Activated naive CD4-positive, alpha-beta T cell treated with anti-CD3 and anti-CD28 coated beads for 36 hours (primary cell): ENCODE results near the gene C21orf58. TPM values are rescaled to one million over a fixed set of nuclear protein-coding genes. Genes with fewer than 3 reads are reported as not detected.
A peak's percentile ranks its signal among the peaks of the same experiment; 100 is the strongest.

Experiments
- CTCF ChIA-PET: fragments of 350-600 bp; sonication (Branson Sonifier 250); formaldehyde crosslinking; loops from one replicate; lab custom pipeline; 2021; ENCODE audit warnings: antibody characterized with exemption; lab: Charles Lee
- DNase-seq: peaks from one replicate; pipeline ENCODE4 v3.0.0-alpha.2; 2020
- H3K27ac Mint-ChIP-seq: one replicate; pipeline ENCODE4 v1.8.0; 2021; ENCODE audit warnings: mild to moderate bottlenecking, mixed read lengths
- H3K27me3 Mint-ChIP-seq: one replicate; pipeline ENCODE4 v1.8.0; 2021; ENCODE audit warnings: low read depth, mixed read lengths
- H3K36me3 Mint-ChIP-seq: one replicate; pipeline ENCODE4 v1.8.0; 2021; ENCODE audit warnings: low read depth, mixed read lengths
- H3K4me1 Mint-ChIP-seq: one replicate; pipeline ENCODE4 v1.8.0; 2021; ENCODE audit warnings: low read depth, mixed read lengths
- H3K4me3 Mint-ChIP-seq: one replicate; pipeline ENCODE4 v1.8.0; 2021; ENCODE audit warnings: mild to moderate bottlenecking, moderate library complexity, mixed read lengths
- H3K9me3 Mint-ChIP-seq: one replicate; pipeline ENCODE4 v1.8.0; 2021; ENCODE audit warnings: mixed read lengths
- intact Hi-C: fragments of 100-400 bp; cut with micrococcal nuclease; formaldehyde crosslinking; loops from one replicate; pipeline ENCODE4 v1.15.1; 2023
- total RNA-seq, 2 experiments: library from RNA; stranded (reverse); gene quantifications; one replicate each; pipeline ENCODE4 v1.2.3, GENCODE V29; 2021

The C21orf58 gene
- total RNA-seq, 2 experiments from 2014 or later = 23.9 to 24.2 TPM

DNA sequence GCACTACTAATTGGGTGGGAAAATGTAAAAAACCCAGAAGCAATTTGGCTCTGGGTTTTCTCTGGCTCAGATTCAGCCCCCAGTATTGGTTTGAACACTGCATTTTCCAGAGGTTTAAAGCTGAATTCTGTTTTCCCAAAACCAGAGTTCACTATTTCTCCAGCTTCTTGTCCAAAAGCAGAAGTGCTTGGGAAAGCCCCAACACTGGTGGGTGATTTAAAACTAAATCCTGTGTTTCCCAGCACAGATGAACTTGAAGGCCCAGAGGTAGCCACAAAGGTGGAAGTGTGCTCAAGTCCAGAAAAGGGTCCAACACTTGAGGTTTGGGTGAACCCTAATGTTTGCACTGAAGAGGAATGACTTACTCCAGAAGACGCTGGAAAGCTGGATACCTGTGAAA, 38.9 kb downstream of the C21orf58 start:
- Mint-ChIP-seq H3K4me3 (peak overlapping the region; percentile 98), H3K4me1 (peaks cover 56% of the 10 kb centered on the region), H3K36me3 (peaks cover 27% of the 10 kb centered on the region), H3K27ac (peak overlapping the region; percentile 73), H3K27me3 (no peaks in the 10 kb centered on the region), H3K9me3 (no peaks in the 10 kb centered on the region)
- CTCF ChIA-PET = interaction anchor here (0.6 to 1.1 kb wide), 3 partner anchors 9 to 141 kb away, joined by 3 read pairs; no protein-coding TSS in a partner anchor
- no peak for DNase-seq
- intact Hi-C loops = loop anchor here (1.0 to 5.0 kb wide), 2 partner anchors 137 to 312 kb away; no protein-coding TSS in a partner anchor

DNA sequence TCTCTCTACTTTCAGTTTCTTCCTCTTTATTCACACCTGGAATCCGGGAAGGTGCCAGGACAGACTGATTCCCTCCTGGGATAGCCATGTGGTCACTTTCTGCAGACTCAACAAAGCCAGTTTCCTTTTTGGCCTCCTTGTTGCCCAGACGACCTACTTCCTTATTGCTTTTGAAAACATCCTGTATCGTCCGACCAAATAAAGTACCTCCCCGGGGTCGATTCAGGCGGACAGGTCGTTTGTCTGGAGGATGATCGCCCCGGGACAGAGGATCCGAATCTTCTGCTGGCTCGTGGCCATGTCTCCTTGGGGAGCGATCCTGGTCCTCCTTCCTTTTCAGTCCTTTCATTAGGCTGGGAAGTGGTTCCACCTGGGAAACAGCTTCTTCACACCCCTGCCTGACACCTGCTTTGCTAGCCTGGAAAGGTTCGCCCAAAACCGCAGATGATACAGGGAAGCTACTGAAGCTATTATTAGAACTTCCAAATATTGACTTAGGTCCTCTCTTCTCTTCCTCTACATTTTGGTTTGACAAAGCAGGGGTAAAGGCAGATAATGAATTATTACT, 39.5 kb downstream of the C21orf58 start:
- H3K27ac Mint-ChIP-seq = no peak overlapping the region
- H3K4me3 Mint-ChIP-seq = peak overlapping the region; percentile 66
- peaks cover 54% of the 10 kb centered on the region for H3K4me1 Mint-ChIP-seq
- CTCF ChIA-PET = interaction anchor here (0.6 to 1.3 kb wide), 2 partner anchors 8 to 141 kb away, joined by 3 read pairs; no protein-coding TSS in a partner anchor
- H3K9me3 Mint-ChIP-seq = no peaks in the 10 kb centered on the region
- intact Hi-C loops = no loop called here
- H3K36me3 Mint-ChIP-seq = peaks cover 32% of the 10 kb centered on the region
- DNase-seq = no peak
- no peaks in the 10 kb centered on the region for H3K27me3 Mint-ChIP-seq

DNA sequence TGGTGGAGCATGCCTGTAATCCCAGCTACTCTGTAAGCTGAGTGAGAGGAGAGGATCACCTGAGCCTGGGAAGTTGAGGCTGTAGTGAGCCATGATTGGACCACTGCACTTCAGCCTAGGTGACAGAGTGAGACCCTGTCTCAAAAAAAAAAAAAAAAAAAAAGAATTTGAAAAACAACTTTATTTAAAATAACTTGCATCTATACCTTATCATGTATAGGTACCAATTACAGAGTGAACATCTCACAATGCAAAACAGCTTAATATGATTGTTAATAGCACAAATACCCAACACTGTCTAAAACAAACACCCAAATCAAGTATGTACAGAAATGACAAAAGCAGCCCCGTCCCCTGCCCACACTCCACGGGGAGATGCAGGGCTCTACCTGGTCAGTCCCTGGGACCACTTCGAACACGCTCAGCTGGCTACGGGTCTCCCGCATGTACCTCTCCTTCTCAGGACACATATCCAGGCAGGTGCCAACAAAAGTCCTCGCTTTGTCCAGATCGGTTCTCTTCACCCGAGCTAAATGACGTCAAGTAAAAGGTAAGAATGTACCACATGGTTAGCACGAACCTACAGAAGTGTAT, 48.8 kb downstream of the C21orf58 start:
- no peak overlapping the region for H3K4me3 Mint-ChIP-seq
- H3K27me3 Mint-ChIP-seq = no peaks in the 10 kb centered on the region
- H3K36me3 Mint-ChIP-seq = peaks cover 47% of the 10 kb centered on the region
- H3K27ac Mint-ChIP-seq = no peak overlapping the region
- no peaks in the 10 kb centered on the region for H3K9me3 Mint-ChIP-seq
- intact Hi-C loops = no loop called here
- H3K4me1 Mint-ChIP-seq = no peaks in the 10 kb centered on the region
- DNase-seq = no peak
- CTCF ChIA-PET = no interaction called here

DNA sequence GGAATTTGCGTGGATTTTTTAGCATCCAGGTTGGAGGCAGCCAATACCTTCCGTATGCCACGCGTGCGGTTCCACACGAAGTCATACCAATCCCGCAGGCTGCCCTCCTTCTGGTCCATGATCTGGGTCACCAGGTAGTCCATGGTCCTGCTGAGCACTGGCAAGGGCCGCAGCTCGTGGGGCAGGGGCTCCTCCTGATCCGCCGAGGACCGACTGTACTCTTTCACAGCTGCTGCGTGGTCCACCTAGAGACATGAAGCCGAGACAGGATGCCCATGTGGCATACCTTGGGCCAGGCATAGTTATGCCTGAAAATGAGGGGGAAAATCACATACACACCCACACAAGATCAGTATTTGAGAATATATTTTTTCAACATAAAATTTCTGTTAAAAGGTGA, 50.3 kb downstream of the C21orf58 start:
- Mint-ChIP-seq H3K4me3 (no peak overlapping the region), H3K9me3 (no peaks in the 10 kb centered on the region), H3K27ac (no peak overlapping the region), H3K4me1 (no peaks in the 10 kb centered on the region), H3K36me3 (peaks cover 43% of the 10 kb centered on the region), H3K27me3 (no peaks in the 10 kb centered on the region)
- CTCF ChIA-PET = no interaction called here
- no peak for DNase-seq
- intact Hi-C loops = no loop called here

DNA sequence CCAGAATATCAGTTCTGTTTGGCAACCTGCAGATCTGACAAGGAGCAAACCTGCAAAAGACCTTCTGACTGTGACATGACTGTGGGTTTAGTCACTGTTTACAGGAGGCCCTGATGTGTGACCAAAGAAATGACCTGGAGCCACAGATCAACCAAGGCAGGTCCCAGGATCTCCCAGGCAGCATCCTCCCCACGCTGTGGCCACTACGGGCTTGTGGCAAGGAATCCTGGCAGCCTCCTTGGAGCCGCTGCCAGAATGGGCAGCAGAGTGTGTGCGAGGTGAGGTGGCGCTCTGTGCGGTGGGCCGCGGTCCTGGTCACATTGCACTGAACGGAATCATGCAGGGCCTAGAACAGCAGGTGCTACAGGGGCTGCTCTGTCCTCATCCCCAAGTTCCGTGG, 54.2 kb downstream of the C21orf58 start:
- intact Hi-C loops = no loop called here
- no peaks in the 10 kb centered on the region for H3K27me3 Mint-ChIP-seq
- no peak overlapping the region for H3K27ac Mint-ChIP-seq

DNA sequence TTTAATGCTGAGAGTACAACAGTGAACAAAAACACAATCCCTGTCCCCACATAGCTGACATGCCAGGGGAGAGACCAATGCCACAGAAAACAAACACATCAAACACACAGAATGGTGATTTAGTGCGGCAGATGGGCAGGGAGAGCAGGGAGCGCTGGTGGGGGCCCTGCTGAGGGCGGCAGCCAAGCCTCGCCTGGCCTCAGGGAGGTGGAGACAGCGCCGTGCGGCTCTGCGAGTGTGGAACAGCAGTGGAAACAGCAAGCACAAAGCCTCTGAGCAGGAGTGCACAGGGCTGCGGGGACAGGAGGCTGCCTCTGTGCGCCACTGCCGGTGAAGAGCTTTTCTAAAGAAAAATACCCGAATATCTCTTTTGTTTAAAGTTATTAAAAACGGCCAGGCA, 55.3 kb downstream of the C21orf58 start:
- Mint-ChIP-seq H3K4me3 (no peak overlapping the region), H3K4me1 (no peaks in the 10 kb centered on the region), H3K36me3 (peaks cover 32% of the 10 kb centered on the region), H3K27me3 (no peaks in the 10 kb centered on the region), H3K27ac (no peak overlapping the region), H3K9me3 (no peaks in the 10 kb centered on the region)
- intact Hi-C loops = no loop called here
- CTCF ChIA-PET = interaction anchor here (0.7 kb wide), 1 partner anchor 158 kb away, joined by 3 read pairs; no protein-coding TSS in a partner anchor
- DNase-seq = no peak

More for the DNA sequence above, 54.2 kb downstream of the C21orf58 start:
- CTCF ChIA-PET = no interaction called here
- no peak for DNase-seq
- Mint-ChIP-seq H3K4me1 (no peaks in the 10 kb centered on the region), H3K36me3 (peaks cover 34% of the 10 kb centered on the region), H3K9me3 (no peaks in the 10 kb centered on the region), H3K4me3 (no peak overlapping the region)

DNA sequence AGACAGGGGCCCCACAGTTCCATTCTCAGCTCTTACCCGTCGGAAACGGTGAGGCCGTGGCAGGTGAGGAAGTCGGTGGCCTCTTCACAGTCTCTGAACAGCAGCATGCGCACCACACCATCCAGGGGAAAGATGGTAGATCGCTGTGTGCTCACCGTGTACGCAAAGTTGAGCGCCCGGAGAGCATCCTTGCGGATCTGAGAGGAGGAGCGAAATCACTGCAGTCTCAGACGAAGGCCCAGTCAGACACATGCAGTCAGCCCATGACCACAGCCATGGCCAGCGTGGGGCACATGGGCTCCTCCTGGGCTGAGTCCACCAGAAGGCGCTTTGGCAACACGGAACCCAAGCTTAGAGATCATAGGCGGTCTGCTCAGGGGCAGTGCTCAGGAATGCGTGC, 56.7 kb downstream of the C21orf58 start:
- DNase-seq = no peak
- intact Hi-C loops = no loop called here
- H3K36me3 Mint-ChIP-seq = peaks cover 28% of the 10 kb centered on the region
- no peaks in the 10 kb centered on the region for H3K9me3 Mint-ChIP-seq
- H3K4me3 Mint-ChIP-seq = no peak overlapping the region
- no peak overlapping the region for H3K27ac Mint-ChIP-seq
- CTCF ChIA-PET = no interaction called here
- no peaks in the 10 kb centered on the region for H3K27me3 Mint-ChIP-seq
- no peaks in the 10 kb centered on the region for H3K4me1 Mint-ChIP-seq

DNA sequence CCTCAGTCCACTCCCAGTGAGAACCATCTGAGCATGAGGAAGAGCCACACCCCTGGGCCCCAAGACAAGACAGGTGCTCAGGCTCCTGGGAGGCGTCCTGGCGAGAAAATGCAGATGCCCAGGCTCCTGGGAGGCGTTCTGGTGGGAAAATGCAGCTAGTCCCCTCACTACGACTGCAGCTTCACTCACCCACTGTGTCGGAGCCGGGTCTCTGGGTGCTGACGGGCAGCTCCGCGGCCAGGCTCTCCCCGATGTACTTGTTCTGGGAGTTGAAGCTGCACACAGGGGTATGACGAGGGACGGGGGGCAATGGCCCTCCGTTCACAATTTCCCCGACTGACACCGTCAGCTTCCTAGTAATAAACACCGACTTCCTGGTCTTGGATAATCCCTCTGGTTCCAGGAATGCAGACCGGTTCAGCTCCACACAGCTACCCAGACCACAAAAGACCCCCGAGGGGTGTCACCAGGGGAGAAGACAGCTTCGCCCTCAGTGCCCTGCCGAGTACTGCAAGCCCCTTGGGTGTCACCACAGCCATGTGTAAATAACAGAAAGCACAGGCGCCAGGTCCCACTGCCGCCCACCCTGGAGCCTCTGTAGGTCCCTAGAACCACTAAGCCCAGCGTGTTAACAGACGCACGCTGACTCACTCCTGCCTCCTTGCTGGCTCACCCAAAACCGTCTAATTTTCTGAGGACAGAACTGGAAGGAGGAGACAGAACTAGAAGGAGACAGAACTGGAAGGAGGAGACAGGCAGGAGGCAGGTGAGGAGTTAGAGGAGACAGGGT, 57.7 kb downstream of the C21orf58 start:
- Mint-ChIP-seq H3K27ac (no peak overlapping the region), H3K9me3 (no peaks in the 10 kb centered on the region), H3K4me1 (no peaks in the 10 kb centered on the region), H3K36me3 (peaks cover 32% of the 10 kb centered on the region), H3K27me3 (no peaks in the 10 kb centered on the region), H3K4me3 (no peak overlapping the region)
- CTCF ChIA-PET = no interaction called here
- intact Hi-C loops = no loop called here
- DNase-seq = no peak

DNA sequence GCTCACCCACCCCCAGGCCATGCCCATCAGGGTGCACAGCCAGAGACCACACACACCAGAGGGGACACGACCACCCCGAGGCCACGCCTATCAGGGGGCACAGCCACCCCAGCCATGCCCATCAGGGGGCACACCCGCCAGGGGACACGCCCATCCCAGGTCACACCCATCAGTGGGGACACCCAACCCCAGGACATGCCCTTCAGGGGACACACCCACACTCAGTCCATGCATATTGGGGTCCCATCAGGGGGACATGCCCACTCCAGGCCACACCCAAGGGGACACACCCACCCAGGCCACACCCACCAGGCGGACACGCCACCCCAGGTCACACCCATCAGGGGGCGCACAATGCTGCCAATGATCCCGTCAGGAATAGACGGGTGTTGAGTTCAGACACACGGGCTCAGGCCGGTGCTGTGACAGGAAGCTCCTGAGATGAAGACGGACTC, 59.0 kb downstream of the C21orf58 start:
- Mint-ChIP-seq H3K36me3 (peaks cover 30% of the 10 kb centered on the region), H3K27me3 (no peaks in the 10 kb centered on the region), H3K4me3 (no peak overlapping the region), H3K4me1 (no peaks in the 10 kb centered on the region), H3K9me3 (no peaks in the 10 kb centered on the region), H3K27ac (no peak overlapping the region)
- DNase-seq = no peak
- intact Hi-C loops = no loop called here
- CTCF ChIA-PET = no interaction called here

DNA sequence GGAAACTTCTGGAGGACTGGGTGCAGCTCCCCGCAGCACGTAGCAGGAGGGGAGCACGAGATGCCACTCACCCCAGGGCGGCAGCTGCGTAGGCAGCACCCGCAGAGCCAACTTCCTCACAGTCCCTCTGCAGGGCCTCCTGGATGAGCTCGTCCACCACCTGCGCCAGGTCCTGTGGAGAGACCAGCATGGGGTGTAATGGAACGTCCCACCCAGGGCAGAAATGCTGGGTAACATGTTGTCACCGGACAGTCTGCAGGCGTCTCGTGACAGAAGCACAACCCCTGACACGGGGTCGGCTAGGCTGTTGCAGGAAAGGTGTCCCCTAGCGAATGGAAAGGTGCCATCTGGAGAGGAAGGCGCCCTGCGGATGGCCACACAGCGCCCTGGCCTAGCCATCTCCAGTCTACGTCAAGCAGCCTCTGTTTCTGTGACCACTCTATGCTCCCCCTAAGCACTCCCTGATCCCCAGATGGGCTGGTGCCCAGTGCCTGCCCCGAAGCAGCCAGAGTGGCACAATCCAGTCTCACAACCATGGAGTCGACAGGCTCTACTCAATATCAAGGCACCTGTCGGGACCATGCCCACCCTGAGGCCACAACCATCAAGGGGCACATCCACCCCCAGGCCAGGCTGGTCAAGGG, 59.5 kb downstream of the C21orf58 start:
- CTCF ChIA-PET = interaction anchor here (0.9 kb wide), 1 partner anchor 12 kb away, joined by 6 read pairs; no protein-coding TSS in a partner anchor
- no peaks in the 10 kb centered on the region for H3K9me3 Mint-ChIP-seq
- no peak overlapping the region for H3K4me3 Mint-ChIP-seq
- peaks cover 29% of the 10 kb centered on the region for H3K36me3 Mint-ChIP-seq
- no peak overlapping the region for H3K27ac Mint-ChIP-seq
- H3K4me1 Mint-ChIP-seq = no peaks in the 10 kb centered on the region
- no peaks in the 10 kb centered on the region for H3K27me3 Mint-ChIP-seq
- DNase-seq = no peak
- intact Hi-C loops = no loop called here

DNA sequence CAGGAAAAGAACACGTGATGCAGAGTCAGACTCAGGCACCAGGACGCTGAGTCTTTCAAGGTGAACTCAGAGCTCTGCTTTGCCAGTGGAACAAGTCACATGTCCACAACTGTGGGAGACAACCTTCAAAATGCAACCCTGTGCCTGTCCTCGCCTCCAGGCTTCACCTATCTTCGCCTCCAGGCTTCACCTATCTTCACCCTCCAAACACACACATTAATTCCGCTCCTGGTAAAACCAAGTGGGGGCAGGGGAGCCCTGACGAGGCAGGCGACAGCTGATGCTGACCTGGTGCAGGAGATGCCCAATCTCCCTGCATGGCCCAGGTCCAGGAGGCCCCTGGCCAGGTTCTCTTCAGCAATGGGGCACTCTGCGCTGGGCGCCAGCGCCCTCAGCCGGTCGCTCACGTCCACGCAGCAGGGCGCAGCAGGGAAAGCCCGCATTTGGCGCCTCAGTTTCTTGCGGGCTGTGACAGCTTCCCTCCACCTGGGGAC, 67.1 kb downstream of the C21orf58 start:
- Mint-ChIP-seq H3K9me3 (no peaks in the 10 kb centered on the region), H3K4me1 (peaks cover 22% of the 10 kb centered on the region), H3K27me3 (no peaks in the 10 kb centered on the region), H3K4me3 (no peak overlapping the region), H3K36me3 (peaks cover 55% of the 10 kb centered on the region), H3K27ac (no peak overlapping the region)
- DNase-seq = no peak
- intact Hi-C loops = no loop called here
- CTCF ChIA-PET = no interaction called here

DNA sequence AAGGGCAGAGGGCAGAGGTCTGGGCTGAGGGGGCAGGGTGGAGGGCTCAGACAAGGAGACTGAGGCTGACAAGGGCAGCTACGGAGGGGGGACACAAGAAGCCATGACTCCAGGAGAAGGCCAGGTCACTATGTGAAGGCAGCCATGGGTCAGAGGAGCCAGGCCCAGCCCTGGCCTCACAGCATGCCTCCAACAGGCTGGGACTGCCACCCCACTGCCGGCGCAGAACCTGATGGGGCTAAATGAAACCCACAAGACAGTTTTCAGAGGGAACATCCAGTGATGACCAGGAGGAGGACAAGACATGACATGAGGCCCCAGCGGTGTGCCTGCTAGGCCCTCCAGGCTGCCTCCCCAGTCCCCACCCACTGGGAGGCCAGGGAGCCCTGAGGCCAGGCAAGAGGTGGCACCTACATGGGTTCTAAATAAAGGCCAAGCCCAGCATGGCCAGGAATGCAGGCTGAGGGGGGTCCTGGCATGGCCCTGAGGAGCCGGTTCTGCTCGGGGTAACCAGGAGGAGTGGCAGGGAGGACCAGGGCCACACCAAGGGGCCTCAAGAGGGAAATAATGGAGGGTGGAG, 67.8 kb downstream of the C21orf58 start:
- Mint-ChIP-seq H3K9me3 (no peaks in the 10 kb centered on the region), H3K4me1 (peaks cover 26% of the 10 kb centered on the region), H3K36me3 (peaks cover 52% of the 10 kb centered on the region), H3K4me3 (no peak overlapping the region), H3K27me3 (no peaks in the 10 kb centered on the region), H3K27ac (no peak overlapping the region)
- CTCF ChIA-PET = no interaction called here
- intact Hi-C loops = no loop called here
- no peak for DNase-seq
